NCI-H1105 (cell line): ENCODE results near the gene CCL4.
A peak's percentile ranks its signal among the peaks of the same experiment; 100 is the strongest.
"Not testable (repeated sequence)": the region's sequence is repeated elsewhere in the genome, so short reads cannot be mapped to it uniquely, and the experiment has no call there.

Experiments
- DNase-seq: peaks from one replicate; lab custom pipeline; 2025; lab: John Stamatoyannopoulos, UW

The CCL4 gene

GRCh38 chr17:36117505-36118382, 14.1 kb downstream of the CCL4 start:
- DNase-seq = no peak

GRCh38 chr17:36118477-36119353, 15.1 kb downstream of the CCL4 start:
- no peak for DNase-seq

GRCh38 chr17:36120221-36120620, 16.6 kb downstream of the CCL4 start:
- no peak for DNase-seq

- DNase-seq = not testable (repeated sequence)
Observed at GRCh38 chr17:36121099-36121498, 17.5 kb downstream of the CCL4 start.

GRCh38 chr17:36123431-36123830, 19.8 kb downstream of the CCL4 start:
- DNase-seq = no peak

- no peak for DNase-seq
Observed at GRCh38 chr17:36124879-36125824, 21.5 kb downstream of the CCL4 start.

GRCh38 chr17:36127199-36127893, 23.7 kb downstream of the CCL4 start:
- no peak for DNase-seq

GRCh38 chr17:36127911-36128310, 24.3 kb downstream of the CCL4 start:
- DNase-seq = no peak

GRCh38 chr17:36128411-36128978, 24.9 kb downstream of the CCL4 start:
- DNase-seq = no peak

GRCh38 chr17:36129616-36130015, 26.0 kb downstream of the CCL4 start:
- no peak for DNase-seq

GRCh38 chr17:36130346-36130745, 26.7 kb downstream of the CCL4 start:
- no peak for DNase-seq

- DNase-seq = no peak
Observed at GRCh38 chr17:36131421-36131820, 27.8 kb downstream of the CCL4 start.

GRCh38 chr17:36131931-36132330, 28.3 kb downstream of the CCL4 start:
- no peak for DNase-seq

- no peak for DNase-seq
Observed at GRCh38 chr17:36132421-36132831, 28.8 kb downstream of the CCL4 start.

GRCh38 chr17:36133602-36134236, 30.1 kb downstream of the CCL4 start:
- peak; percentile 31 for DNase-seq

GRCh38 chr17:36135465-36135864, 31.8 kb downstream of the CCL4 start:
- DNase-seq = no peak

GRCh38 chr17:36136036-36136435, 32.4 kb downstream of the CCL4 start:
- no peak for DNase-seq

- DNase-seq = no peak
Observed at GRCh38 chr17:36136439-36136838, 32.8 kb downstream of the CCL4 start.

GRCh38 chr17:36142235-36142634, 38.6 kb downstream of the CCL4 start:
- no peak for DNase-seq

- DNase-seq = no peak
Observed at GRCh38 chr17:36142806-36143205, 39.2 kb downstream of the CCL4 start.
